ENCODE results near the gene EVPL. TPM values are rescaled to one million over a fixed set of nuclear protein-coding genes. Genes with fewer than 3 reads are reported as not detected.

EVPL gene
- total and polyA plus RNA-seq, 2 of the 13 experiments (the other 11 are each of a cell fraction or from before 2014, with no cell fraction given): 2.1 to 8.2 TPM

DNA sequence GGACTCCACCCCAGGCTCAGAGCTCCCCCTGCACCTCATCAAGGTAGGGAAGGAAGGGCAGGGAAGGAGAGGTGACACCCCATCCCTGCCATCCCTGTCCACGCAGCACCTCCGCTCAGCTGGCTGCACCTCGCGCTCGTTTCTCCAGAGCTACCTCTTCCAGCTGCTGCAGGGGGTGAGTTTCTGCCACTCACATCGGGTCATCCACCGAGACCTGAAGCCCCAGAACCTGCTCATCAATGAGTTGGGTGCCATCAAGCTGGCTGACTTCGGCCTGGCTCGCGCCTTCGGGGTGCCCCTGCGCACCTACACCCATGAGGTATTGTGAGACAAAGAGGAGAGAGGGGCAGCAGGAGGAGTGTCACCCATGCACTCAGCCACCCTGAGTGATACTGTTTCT lies 25.0 kb downstream of the EVPL start (continued):
- TF ChIP-seq, protein P1, sequence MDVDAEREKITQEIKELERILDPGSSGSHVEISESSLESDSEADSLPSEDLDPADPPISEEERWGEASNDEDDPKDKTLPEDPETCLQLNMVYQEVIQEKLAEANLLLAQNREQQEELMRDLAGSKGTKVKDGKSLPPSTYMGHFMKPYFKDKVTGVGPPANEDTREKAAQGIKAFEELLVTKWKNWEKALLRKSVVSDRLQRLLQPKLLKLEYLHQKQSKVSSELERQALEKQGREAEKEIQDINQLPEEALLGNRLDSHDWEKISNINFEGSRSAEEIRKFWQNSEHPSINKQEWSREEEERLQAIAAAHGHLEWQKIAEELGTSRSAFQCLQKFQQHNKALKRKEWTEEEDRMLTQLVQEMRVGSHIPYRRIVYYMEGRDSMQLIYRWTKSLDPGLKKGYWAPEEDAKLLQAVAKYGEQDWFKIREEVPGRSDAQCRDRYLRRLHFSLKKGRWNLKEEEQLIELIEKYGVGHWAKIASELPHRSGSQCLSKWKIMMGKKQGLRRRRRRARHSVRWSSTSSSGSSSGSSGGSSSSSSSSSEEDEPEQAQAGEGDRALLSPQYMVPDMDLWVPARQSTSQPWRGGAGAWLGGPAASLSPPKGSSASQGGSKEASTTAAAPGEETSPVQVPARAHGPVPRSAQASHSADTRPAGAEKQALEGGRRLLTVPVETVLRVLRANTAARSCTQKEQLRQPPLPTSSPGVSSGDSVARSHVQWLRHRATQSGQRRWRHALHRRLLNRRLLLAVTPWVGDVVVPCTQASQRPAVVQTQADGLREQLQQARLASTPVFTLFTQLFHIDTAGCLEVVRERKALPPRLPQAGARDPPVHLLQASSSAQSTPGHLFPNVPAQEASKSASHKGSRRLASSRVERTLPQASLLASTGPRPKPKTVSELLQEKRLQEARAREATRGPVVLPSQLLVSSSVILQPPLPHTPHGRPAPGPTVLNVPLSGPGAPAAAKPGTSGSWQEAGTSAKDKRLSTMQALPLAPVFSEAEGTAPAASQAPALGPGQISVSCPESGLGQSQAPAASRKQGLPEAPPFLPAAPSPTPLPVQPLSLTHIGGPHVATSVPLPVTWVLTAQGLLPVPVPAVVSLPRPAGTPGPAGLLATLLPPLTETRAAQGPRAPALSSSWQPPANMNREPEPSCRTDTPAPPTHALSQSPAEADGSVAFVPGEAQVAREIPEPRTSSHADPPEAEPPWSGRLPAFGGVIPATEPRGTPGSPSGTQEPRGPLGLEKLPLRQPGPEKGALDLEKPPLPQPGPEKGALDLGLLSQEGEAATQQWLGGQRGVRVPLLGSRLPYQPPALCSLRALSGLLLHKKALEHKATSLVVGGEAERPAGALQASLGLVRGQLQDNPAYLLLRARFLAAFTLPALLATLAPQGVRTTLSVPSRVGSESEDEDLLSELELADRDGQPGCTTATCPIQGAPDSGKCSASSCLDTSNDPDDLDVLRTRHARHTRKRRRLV (CRISPR knock-in tag; IDR thresholded peaks at IDR 0.05): no peak
- TF ChIP-seq ELF4 (CRISPR knock-in tag; IDR thresholded peaks at IDR 0.05; ENCODE audit: borderline replicate concordance) (no peak), FOXC1 (CRISPR knock-in tag; IDR thresholded peaks at IDR 0.05; ENCODE audit: borderline replicate concordance) (0 out of 2 replicates have a peak, but pooled peaks have one; percentile 5), NFYB (CRISPR knock-in tag; IDR thresholded peaks at IDR 0.05) (no peak), NRL (CRISPR knock-in tag; IDR thresholded peaks at IDR 0.05; ENCODE audit: borderline replicate concordance) (no peak), IRX3 (CRISPR knock-in tag; IDR thresholded peaks at IDR 0.05; ENCODE audit: borderline replicate concordance, low read depth) (no peak), ZNF274 (CRISPR knock-in tag; IDR thresholded peaks at IDR 0.05) (0 out of 2 replicates have a peak, but pooled peaks have one; percentile 16), MTA1 (CRISPR knock-in tag; IDR thresholded peaks at IDR 0.05; ENCODE audit: borderline replicate concordance) (0 out of 2 replicates have a peak, but pooled peaks have one; percentile 40), SMARCC2 (IDR thresholded peaks at IDR 0.05) (no peak), ZBTB38 (CRISPR knock-in tag; IDR thresholded peaks at IDR 0.05) (peak; percentile 26; the same call in 1 of the 2 replicates)
- TF ChIP-seq, protein P2, sequence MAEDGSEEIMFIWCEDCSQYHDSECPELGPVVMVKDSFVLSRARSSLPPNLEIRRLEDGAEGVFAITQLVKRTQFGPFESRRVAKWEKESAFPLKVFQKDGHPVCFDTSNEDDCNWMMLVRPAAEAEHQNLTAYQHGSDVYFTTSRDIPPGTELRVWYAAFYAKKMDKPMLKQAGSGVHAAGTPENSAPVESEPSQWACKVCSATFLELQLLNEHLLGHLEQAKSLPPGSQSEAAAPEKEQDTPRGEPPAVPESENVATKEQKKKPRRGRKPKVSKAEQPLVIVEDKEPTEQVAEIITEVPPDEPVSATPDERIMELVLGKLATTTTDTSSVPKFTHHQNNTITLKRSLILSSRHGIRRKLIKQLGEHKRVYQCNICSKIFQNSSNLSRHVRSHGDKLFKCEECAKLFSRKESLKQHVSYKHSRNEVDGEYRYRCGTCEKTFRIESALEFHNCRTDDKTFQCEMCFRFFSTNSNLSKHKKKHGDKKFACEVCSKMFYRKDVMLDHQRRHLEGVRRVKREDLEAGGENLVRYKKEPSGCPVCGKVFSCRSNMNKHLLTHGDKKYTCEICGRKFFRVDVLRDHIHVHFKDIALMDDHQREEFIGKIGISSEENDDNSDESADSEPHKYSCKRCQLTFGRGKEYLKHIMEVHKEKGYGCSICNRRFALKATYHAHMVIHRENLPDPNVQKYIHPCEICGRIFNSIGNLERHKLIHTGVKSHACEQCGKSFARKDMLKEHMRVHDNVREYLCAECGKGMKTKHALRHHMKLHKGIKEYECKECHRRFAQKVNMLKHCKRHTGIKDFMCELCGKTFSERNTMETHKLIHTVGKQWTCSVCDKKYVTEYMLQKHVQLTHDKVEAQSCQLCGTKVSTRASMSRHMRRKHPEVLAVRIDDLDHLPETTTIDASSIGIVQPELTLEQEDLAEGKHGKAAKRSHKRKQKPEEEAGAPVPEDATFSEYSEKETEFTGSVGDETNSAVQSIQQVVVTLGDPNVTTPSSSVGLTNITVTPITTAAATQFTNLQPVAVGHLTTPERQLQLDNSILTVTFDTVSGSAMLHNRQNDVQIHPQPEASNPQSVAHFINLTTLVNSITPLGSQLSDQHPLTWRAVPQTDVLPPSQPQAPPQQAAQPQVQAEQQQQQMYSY (CRISPR knock-in tag; IDR thresholded peaks at IDR 0.05): no peak
- TF ChIP-seq, protein P3, sequence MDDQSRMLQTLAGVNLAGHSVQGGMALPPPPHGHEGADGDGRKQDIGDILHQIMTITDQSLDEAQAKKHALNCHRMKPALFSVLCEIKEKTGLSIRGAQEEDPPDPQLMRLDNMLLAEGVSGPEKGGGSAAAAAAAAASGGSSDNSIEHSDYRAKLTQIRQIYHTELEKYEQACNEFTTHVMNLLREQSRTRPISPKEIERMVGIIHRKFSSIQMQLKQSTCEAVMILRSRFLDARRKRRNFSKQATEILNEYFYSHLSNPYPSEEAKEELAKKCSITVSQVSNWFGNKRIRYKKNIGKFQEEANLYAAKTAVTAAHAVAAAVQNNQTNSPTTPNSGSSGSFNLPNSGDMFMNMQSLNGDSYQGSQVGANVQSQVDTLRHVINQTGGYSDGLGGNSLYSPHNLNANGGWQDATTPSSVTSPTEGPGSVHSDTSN (CRISPR knock-in tag; IDR thresholded peaks at IDR 0.05; ENCODE audit: borderline replicate concordance): no peak
- TF ChIP-seq, protein P4, sequence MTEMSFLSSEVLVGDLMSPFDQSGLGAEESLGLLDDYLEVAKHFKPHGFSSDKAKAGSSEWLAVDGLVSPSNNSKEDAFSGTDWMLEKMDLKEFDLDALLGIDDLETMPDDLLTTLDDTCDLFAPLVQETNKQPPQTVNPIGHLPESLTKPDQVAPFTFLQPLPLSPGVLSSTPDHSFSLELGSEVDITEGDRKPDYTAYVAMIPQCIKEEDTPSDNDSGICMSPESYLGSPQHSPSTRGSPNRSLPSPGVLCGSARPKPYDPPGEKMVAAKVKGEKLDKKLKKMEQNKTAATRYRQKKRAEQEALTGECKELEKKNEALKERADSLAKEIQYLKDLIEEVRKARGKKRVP (CRISPR knock-in tag; IDR thresholded peaks at IDR 0.05): no peak
- TF ChIP-seq, protein P5, sequence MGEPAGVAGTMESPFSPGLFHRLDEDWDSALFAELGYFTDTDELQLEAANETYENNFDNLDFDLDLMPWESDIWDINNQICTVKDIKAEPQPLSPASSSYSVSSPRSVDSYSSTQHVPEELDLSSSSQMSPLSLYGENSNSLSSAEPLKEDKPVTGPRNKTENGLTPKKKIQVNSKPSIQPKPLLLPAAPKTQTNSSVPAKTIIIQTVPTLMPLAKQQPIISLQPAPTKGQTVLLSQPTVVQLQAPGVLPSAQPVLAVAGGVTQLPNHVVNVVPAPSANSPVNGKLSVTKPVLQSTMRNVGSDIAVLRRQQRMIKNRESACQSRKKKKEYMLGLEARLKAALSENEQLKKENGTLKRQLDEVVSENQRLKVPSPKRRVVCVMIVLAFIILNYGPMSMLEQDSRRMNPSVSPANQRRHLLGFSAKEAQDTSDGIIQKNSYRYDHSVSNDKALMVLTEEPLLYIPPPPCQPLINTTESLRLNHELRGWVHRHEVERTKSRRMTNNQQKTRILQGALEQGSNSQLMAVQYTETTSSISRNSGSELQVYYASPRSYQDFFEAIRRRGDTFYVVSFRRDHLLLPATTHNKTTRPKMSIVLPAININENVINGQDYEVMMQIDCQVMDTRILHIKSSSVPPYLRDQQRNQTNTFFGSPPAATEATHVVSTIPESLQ (CRISPR knock-in tag; conservative IDR thresholded peaks at IDR 0.05): no peak

Data from HepG2 (cell line).